Peyer's patch (tissue), 4 donors: Measurements from ENCODE around the gene RNU6-1. TPM values are rescaled to one million over a fixed set of nuclear protein-coding genes. Genes with fewer than 3 reads are reported as not detected.

Experiments used
- DNase-seq, 3 donors: peaks; one replicate each; pipeline ENCODE4 v3.0.0-alpha.2; 2017 to 2019
- H3K27ac ChIP-seq, 4 donors: fragments of 200-600 bp; sonication (generic); one replicate each; pipeline ENCODE4 v1.5.1; 2016 to 2019
- H3K27me3 ChIP-seq, 2 donors: fragments of 200-600 bp; sonication (generic); one replicate each; pipeline ENCODE4 v1.5.1; 2019
- H3K36me3 ChIP-seq, 3 donors: fragments of 200-600 bp; sonication (generic); one replicate each; pipeline ENCODE4 v1.5.1; 2016 to 2019
- H3K4me1 ChIP-seq, 4 donors: fragments of 200-600 bp; sonication (generic); one replicate each; pipeline ENCODE4 v1.5.1; 2016 to 2019
- H3K4me3 ChIP-seq, 4 donors: fragments of 200-600 bp; sonication (generic); 1 replicate in 3 of 4; 2 replicates in 1 of 4; pipeline ENCODE4 v1.5.1; 2016 to 2019; ENCODE audit warnings: mild to moderate bottlenecking in 1 of 4
- H3K9me3 ChIP-seq, 4 donors: fragments of 200-600 bp; sonication (generic); one replicate each; pipeline ENCODE4 v1.5.1; 2016 to 2019; ENCODE audit warnings: mild to moderate bottlenecking in 1 of 4
- POLR2A ChIP-seq, 2 donors: fragments of 450-650 bp; IDR thresholded peaks; one replicate each; pipeline ENCODE4 v1.5.1; 2017; ENCODE audit warnings: antibody characterized with exemption in 2 of 2, mild to moderate bottlenecking in 2 of 2, moderate library complexity in 2 of 2
- total RNA-seq, 4 donors: library from RNA; depleted of rRNA; stranded (reverse); fragments of >200 nt; gene quantifications; one replicate each; pipeline ENCODE4 v1.1.0, GENCODE V29; 2016
- TF ChIP-seq, protein P1 (sequence below), 6 experiments: fragments of 450-650 bp in 4 of 6; fragments of 200-600 bp in 2 of 6; sonication (generic) in 1 of 6; IDR thresholded peaks; one replicate each; pipeline ENCODE4 v1.5.1; 2017 to 2019; ENCODE audit warnings: antibody characterized with exemption in 6 of 6, mild to moderate bottlenecking in 3 of 6, moderate library complexity in 1 of 6

RNU6-1 gene
- total RNA-seq, 4 donors from 2014 or later: not detected

DNA sequence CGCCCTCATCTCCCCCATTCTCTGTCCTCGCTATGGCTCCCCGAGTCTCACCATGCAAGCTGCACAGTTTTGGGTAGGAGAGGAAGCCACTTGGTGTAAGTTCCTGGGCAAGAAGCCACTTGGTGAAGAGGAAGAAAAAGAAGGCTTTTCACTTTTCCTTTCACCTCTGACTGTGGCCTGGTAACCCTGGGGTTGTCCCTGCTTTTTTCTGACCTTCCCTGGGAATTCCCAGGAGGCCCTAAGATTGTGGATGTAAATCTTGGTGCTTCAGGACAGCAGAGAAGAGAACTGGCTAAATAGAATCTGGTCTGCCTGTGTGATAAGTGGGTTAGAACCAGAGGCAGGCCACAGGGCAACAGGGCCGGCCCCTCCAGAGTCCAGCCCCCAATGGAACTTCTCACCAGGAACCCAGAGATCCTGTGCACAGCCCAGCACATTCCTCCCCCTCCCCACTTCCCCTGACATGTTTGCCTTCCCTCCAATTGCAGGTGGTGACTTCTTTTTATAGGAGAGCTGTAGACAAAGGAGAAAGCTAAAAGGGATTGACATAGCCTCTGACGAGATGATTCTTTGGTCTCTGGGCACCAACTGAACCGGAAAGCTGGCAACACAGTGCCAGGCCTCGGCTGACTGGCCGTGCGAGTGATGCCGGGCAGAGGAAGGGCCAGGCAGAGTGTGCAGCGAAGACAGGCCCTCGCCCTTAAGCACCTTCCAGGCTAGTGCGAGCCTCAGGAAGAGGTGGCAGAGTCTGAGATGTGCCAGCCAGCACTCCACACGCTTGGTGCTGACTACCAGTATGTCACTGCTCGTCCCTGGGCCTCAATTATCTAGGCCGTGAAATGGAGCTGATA is 34.0 kb downstream of the RNU6-1 start:
- peak in 1 of 3 donors; percentile 30 for DNase-seq
- no peak overlapping the region for H3K27ac ChIP-seq

DNA sequence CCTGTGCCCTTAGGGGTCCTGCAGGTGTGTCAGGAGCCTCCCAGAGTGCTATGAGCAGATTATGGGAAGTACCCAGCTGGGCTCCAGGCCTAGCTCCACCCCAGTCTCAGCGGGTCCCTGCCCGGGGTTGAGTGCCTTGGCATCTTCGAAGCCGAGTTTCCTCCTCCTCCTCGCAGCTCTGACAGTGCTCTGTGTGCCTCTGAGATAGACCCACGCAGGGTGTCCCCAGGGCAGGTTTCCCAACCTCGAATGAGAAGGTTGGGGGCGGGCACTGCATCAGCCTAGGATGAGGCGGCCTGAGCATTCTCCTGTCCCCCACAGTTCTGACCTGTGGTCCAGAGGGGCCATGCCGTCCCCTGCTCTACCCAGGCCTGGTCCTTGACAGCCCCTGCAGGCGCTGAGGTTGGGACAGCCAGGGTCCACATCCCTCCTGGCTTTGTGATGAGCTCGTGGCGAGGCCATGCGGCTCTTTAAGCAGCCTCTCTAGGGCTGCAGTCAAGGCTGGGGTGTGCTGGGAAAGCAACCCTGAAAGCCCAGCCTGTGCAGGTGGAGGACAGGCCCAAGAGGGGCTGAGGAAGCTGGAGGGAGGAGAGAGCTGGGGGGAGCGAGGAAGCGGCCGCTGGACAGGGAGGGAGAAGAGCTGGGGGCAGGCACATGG is 34.7 kb downstream of the RNU6-1 start:
- Histone ChIP-seq H3K4me3 (no peak overlapping the region), H3K4me1 (no peaks in the 10 kb centered on the region), H3K27ac (no peak overlapping the region), H3K36me3 (no peaks in the 10 kb centered on the region), H3K27me3 (no peaks in the 10 kb centered on the region), H3K9me3 (no peaks in the 10 kb centered on the region)
- TF ChIP-seq, protein P1, sequence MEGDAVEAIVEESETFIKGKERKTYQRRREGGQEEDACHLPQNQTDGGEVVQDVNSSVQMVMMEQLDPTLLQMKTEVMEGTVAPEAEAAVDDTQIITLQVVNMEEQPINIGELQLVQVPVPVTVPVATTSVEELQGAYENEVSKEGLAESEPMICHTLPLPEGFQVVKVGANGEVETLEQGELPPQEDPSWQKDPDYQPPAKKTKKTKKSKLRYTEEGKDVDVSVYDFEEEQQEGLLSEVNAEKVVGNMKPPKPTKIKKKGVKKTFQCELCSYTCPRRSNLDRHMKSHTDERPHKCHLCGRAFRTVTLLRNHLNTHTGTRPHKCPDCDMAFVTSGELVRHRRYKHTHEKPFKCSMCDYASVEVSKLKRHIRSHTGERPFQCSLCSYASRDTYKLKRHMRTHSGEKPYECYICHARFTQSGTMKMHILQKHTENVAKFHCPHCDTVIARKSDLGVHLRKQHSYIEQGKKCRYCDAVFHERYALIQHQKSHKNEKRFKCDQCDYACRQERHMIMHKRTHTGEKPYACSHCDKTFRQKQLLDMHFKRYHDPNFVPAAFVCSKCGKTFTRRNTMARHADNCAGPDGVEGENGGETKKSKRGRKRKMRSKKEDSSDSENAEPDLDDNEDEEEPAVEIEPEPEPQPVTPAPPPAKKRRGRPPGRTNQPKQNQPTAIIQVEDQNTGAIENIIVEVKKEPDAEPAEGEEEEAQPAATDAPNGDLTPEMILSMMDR (IDR thresholded peaks at IDR 0.05): no peak
- no peak for TF ChIP-seq POLR2A (IDR thresholded peaks at IDR 0.05)
- peak in 1 of 3 donors; percentile 36 for DNase-seq

More for the DNA sequence above, 34.0 kb downstream of the RNU6-1 start:
- H3K27me3 ChIP-seq: no peaks in the 10 kb centered on the region
- H3K4me1 ChIP-seq: no peaks in the 10 kb centered on the region
- no peak overlapping the region for H3K4me3 ChIP-seq
- no peaks in the 10 kb centered on the region for H3K36me3 ChIP-seq
- no peak for TF ChIP-seq POLR2A (IDR thresholded peaks at IDR 0.05)
- TF ChIP-seq, protein P1 (IDR thresholded peaks at IDR 0.05): no peak
- no peaks in the 10 kb centered on the region for H3K9me3 ChIP-seq

DNA sequence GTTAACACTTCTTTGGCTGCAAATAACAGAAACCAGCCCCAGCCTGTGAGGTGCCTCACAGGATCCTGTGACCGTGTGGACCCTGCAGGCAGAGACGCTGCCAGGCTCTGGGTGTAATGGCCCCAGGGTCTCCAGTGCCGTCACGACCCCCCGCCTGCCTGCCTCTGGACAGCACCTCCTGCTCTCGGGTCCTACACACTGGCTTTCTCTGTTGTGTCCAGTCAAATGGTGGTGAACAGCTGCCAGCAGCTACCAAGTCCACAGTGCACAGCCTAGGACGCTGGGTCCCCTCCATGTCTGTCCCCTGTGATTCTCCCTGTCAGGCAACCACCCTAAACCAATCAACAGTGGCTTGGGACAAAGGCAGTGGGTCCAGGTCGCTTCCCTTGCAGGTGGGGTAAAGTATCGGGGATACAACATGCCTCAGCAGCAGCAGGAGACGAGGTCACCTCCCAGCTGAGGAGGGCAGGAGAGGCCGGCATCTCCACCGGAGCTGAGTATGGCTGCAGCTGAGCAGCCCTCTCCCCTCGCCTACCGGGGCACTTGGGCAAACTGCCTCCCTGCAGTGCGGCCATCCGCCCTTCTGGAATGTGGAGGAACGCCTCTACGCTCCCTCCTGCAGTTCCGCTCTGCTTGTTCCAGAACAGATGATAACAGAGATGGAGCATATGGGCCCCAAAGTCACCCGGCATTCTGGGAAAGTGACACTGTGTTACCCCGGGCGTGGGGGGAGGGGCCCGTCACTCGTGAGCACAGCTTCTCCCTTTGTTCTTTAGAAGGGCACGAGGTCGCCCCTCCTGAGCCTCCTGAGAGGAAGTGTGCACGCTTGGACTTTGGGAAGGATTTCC is 35.6 kb downstream of the RNU6-1 start:
- H3K36me3 ChIP-seq: no peaks in the 10 kb centered on the region
- no peak for DNase-seq
- TF ChIP-seq, protein P1 (IDR thresholded peaks at IDR 0.05): no peak
- H3K27me3 ChIP-seq: no peaks in the 10 kb centered on the region
- H3K27ac ChIP-seq: no peak overlapping the region
- no peaks in the 10 kb centered on the region for H3K4me1 ChIP-seq
- H3K4me3 ChIP-seq: no peak overlapping the region
- no peaks in the 10 kb centered on the region for H3K9me3 ChIP-seq

DNA sequence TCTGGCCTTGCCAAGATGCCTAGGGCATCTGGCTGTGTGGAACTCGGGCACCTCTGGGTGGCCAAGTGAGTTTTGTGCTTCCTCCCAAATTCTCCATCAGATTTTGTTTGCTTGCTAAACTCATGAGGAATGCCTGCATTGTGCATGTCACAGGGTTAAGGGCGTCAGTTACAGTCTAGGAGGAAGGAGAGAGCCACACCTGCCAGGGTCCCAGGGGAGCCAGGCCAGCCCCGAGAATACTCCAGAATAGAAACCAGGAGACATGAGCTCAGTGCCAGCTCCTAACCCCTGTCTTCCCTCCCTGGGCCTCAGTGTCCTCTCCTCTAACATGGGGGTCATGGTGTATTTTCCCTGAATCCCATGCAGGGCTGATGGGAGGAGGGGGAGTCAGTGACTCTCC is 36.5 kb downstream of the RNU6-1 start:
- H3K9me3 ChIP-seq: no peaks in the 10 kb centered on the region
- H3K4me3 ChIP-seq: no peak overlapping the region
- no peak for TF ChIP-seq POLR2A (IDR thresholded peaks at IDR 0.05)
- TF ChIP-seq, protein P1 (IDR thresholded peaks at IDR 0.05): no peak
- DNase-seq: no peak
- no peak overlapping the region for H3K27ac ChIP-seq
- no peaks in the 10 kb centered on the region for H3K36me3 ChIP-seq
- H3K27me3 ChIP-seq: no peaks in the 10 kb centered on the region
- H3K4me1 ChIP-seq: no peaks in the 10 kb centered on the region
